Amygdala (tissue), 56 donors: ENCODE data around the gene SAA4.
"Not testable (repeated sequence)": the region's sequence is repeated elsewhere in the genome, so short reads cannot be mapped to it uniquely, and the experiment has no call there.

Experiments
- DNase-seq, 56 donors: peaks; one replicate each; lab custom pipeline; 2025; lab: John Stamatoyannopoulos, UW

Gene SAA4, protein sequence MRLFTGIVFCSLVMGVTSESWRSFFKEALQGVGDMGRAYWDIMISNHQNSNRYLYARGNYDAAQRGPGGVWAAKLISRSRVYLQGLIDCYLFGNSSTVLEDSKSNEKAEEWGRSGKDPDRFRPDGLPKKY

DNA sequence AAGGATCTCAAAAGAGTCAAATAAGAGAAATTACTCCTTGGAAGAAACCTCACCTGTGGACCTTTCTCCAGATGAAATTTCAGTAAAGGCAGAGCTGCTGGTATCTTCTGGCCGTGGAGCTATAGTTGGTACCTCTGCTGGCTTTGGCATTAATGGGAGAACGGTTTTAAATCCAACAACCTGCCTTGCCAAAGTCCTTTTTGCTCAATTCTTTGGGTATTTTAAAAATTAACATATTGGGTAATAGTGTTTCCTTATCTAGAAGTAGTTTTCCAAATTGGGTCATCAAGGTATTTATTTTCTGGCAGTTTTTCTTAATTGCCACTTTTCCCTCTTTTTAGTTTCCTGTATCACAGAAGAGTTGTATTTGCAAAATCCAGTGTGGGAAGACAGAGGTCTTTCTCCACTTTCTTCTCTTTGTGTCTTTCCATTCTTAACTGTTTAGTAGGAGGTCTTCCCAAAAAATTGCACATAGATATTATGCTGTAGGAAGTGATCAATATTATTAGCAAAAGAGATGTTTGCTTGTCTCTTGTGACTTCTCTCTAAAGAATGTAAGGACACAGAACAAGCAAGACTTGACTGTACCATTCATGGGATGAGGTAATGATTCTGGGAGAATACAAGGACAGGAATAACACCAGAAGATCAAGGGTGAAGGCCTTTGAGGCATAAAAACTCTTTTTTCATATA, at the start of gene SAA4:
TSS of gene SAA4 (minus strand) at position 139 of the 693 bp plus-strand sequence. CDS start 876 bp downstream, outside the sequence.
- no peak for DNase-seq

DNA sequence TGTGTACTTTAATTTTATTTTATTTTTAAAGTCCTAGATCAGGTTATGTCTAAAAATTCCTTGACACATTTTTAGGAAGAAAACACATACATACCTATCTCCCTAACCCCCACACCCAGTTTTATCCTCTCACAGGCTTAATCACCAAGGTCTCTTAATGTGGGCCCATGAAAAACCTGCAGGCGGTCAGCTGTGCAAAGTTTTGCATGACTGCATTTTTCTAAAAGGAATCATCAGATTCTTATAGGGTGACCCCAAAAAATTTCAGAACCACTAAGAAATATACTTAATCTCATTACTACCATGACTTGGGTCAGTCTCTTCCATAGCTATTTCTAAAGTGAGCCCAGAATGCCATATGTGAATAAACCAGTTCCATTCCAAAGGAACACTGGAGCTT, 49.2 kb upstream of the SAA4 start:
- no peak for DNase-seq

DNA sequence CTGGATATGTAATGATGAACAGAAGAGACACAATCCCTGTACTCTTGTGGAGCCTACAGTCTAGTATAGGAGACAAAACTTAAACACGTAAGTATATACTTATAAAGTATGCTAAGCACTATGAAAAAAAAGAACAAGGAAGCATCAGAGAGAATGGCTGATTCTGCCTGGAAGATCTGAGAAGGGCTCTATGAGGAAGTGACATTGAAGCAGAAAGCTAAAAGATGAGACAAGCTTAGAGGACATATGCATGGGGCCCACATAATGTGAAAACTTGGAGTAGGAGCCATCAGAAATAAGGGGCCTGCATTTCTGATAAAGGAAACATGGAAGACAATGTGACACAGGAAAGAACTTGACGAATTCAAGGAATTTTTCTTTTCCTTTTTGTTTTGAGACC, 46.0 kb upstream of the SAA4 start:
- DNase-seq = no peak

DNA sequence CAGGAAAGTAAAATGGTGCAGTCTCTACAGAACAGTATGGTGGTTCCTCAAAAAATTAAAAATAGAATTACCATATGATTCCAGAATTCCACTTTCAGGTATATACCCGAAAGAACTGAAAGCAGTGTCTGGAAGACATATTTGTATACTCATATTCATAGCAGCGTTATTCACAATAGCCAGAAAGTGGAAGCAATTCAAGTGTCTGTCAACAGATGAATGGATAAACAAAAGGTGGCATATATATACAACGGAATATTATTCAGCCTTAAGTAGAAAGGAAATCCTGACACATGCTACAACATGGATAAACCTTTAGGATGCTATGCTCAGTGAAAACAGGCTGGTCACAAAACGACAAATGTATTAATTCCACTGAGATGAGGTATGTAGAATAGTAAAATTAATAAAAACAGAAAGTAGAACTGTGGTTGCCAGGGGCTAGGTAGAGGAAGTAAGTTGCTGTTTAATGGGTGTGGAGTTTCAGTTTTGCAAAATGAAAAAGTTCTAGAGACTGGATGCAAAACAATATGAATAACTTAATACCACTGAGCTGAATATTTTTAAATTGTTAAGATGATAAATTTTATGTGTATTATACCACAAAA, 43.9 kb upstream of the SAA4 start:
- no peak for DNase-seq

DNA sequence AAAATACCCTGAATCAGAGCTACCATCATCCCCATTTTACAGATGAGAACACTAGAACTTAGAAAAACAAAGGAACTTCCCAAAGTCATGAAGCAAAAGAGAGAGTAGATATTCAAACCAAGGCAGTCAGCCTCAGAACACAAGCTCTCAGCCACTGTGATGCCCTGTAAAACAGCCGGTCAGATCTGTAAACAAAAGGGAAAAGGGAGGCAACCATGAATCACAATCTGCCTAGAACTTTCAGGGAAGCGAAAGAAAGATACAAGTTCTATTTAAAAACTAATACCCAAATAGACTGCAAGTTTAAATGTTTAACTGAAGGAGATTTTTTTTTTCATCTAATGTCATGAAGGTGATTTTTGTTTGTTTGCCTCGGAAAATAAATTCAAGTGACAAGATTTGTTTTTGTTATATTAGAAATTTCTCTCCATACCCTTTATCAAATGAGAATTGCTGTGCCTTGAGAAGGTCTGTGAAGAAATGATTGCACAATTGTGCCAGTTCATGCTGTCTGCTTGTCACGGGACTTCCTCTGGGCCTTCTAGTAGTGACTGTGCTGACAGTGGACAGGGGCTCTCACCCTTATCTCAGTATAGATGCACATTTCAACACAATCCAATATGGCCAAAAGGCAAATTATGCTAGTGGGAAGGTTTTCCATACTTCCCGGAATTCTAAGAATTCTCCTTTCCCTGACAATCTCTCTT, 41.1 kb upstream of the SAA4 start:
- DNase-seq = peak in 7 of 56 donors; percentile 1 to 55 (median 3)

DNA sequence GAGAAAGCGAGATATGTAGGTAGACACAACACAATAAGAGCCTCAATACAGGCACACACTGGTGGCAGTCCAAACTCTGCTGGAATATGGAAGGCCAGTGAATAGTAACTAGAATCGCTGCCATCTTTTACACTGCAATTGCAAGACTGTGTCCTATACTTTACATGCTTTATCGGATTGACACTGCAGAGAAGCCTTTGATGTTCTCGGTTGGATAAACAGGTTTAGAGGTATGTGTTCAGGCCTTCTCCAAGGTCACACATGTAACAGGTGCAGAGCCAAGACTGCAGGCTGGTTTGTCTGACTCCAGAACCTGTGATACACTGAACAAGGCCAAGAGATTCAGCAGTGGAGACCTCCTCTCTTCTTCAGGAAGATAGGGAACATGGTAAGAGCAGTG, 34.6 kb upstream of the SAA4 start:
- no peak for DNase-seq

DNA sequence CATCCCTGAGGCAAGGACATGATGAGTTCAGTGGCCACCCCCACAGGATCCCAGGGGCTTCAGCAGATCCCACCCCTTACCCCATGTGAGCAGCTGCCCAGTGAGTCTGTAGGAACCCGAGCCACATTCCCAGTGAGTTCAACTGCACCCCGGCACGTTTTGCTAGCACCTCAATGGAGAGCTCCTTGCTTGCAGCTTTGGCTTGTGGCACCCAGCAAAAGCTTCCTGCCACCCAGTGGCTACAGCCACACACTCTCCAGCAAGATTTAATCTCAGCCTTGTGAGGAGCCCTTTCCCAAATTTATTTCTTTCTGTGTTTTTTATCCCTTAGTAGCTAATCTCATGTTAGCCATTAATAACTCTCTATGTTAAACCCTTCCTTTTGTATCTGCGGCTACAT, 33.5 kb upstream of the SAA4 start:
- DNase-seq = no peak

DNA sequence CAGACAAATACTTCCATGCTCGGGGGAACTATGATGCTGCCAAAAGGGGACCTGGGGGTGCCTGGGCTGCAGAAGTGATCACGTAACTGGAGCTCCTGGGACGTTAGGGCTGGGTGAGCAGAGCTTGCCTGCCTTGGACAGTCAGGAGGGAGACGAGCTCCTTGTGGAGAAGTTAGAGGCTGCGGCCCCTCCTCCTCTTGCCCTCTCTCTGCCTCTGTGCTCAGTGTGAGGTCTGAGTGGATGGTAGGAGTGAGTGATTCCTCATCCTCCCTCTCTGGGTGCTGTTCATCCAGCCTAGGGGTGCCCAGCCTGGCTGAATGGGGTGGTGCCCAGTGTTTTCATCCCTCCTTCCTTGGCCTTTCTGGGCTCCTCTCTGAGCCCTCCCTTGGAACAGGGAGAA, 32.6 kb upstream of the SAA4 start:
- DNase-seq = not testable (repeated sequence)

DNA sequence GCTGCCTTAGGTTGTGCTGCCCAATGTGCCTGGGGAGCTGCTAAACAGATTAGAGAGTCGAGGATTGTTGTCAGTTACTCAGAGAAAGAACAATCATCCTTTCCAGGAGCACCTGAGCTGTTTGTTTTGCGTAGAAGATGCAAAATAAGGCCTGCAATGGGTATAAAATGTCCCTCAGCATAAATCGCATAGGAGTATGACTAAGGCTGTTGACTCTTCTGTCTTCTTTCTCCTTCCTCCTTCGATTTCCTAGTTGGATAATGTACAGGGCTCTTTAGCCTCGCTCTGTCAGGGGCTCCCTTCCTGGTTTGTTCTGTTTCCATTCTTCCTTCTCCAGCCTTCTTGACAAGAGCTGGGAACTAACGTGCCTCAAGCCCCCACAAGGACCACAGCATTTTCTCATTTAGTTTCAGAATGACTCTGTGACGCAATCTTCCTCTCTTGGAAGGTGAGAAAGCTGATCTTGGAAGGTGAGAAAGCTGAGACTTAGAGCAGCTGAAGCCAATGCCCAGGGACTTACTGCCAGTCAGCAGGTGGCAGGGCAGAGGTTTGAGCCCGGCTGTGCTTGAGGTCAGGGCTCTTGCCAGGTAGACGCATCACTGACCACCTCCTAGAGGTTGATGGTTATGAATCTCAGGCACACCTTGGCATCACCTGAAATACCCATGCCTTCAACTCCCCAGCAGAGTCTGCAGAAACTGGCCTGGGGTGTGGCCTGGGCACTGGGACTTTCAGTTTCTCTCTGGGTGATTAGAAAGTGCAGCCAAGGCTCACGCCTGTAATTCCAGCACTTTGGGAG, 30.9 kb upstream of the SAA4 start:
- DNase-seq = not testable (repeated sequence)

DNA sequence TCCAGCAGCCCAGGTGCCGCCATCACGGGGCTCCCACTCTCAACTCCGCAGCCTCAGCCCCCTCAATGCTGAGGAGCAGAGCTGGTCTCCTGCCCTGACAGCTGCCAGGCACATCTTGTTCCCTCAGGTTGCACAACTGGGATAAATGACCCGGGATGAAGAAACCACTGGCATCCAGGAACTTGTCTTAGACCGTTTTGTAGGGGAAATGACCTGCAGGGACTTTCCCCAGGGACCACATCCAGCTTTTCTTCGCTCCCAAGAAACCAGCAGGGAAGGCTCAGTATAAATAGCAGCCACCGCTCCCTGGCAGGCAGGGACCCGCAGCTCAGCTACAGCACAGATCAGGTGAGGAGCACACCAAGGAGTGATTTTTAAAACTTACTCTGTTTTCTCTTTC, 29.3 kb upstream of the SAA4 start, which contains the start of gene SAA1:
TSS of gene SAA1 (plus strand) at position 316 of the 400 bp plus-strand sequence. CDS start 624 bp downstream, outside the sequence.
- no peak for DNase-seq

DNA sequence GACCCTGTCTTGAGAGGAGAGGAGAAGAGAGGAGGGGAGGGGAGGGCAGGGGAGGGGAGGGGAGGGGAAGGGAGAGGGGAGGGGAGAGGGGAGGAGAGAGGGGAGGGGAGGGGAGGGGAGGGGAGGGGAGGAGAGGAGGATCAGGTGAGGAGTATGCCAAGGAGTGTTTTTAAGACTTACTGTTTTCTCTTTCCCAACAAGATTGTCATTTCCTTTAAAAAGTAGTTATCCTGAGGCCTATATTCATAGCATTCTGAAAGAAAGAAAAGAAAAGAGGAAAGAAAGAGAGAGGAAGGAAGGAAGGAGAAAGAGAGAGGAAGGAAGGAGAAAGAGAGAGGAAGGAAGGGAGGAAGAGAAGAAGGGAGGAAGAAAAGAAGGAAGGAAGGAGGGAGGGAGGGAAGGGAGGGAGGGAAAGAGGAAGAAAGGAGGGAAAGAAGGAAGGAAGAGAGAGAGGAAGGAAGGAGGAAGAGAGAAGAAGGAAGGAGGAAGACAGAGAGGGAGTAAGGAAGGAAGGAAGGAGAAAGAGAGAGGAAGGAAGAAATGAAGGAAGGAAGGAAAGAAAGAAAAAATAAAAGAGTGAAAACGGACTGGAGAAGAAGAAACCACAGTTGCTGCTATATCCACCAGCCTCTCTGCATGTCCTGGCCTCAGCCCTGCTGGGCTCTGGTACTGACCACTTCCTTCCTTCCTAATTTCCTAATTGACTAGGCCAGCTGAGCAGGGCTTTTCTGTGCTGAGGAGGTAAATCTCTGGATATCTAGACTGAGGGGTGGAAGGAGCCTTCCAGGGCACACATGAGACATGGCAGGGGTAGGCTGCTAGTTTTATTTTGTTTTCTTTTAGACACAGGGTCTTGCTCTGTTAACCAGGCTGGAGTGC, 28.3 kb upstream of the SAA4 start:
- no peak for DNase-seq

DNA sequence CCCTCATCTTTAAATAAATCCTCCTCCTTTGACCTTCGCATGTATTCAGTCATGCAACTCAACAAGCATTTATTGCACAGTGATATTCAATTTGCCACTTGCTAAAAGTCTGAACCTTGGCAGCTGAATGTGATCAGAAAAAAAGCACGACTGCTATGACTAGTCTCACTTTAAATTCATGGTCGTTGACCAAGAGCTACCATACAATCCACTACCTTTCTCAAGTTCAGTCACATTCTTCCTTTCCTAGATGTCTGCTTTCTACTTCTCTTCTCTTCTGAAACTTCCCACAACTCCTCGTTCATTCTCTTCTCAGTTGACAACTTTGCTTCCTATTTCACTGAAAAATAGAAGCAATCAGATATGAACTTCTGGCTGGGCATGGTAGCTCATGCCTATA, 27.4 kb upstream of the SAA4 start:
- DNase-seq = no peak

DNA sequence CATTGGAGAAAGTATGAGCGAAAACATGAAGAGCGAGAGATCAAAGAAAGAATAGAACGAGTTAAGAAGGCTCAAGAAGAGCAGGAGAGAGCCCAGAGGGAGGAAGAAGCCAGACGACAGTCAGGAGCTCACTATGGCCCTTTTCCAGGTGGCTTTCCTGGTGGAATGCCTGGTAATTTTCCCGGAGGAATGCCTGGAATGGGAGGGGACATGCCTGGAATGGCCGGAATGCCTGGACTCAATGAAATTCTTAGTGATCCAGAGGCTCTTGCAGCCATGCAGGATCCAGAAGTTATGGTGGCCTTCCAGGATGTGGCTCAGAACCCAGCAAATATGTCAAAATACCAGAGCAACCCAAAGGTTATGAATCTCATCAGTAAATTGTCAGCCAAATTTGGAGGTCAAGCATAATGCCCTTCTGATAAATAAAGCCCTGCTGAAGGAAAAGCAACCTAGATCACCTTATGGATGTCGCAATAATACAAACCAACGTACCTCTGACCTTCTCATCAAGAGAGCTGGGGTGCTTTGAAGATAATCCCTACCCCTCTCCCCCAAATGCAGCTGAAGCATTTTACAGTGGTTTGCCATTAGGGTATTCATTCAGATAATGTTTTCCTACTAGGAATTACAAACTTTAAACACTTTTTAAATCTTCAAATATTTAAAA, 26.2 kb upstream of the SAA4 start:
- DNase-seq = not testable (repeated sequence)

DNA sequence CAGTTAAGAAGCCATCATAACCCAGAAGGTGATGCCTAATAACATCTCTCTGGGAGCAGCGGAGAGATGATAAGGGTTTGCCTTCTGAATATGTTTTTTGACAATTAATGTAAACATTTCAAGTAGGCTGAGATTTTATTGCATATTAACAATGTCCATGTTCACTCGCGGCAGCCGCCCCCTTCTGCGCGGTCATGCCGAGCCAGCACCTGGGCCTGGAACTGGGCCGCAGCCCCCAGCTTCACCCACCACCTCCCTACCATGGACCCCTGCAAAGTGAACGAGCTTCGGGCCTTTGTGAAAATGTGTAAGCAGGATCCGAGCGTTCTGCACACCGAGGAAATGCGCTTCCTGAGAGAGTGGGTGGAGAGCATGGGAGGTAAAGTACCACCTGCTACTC, 25.1 kb upstream of the SAA4 start:
- no peak for DNase-seq

DNA sequence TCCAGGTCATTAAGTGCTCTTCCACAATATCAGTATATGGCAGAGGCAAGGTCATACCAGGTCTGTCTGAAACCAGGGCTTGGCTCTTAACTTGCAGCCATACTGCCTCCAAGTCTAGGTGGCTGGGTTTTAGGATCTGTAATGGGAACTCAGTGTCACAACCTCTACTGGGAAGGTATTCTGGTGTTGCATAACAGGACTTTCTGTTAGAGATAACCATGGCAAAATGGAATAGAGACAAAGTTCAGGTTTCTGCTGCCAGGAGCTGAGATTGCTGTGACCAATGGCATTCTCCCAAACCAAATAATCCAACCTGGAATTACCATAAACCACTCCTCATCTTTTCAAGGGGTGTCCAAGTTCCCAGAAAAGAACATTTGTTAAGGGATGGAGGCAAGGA, 22.7 kb upstream of the SAA4 start:
- no peak for DNase-seq

DNA sequence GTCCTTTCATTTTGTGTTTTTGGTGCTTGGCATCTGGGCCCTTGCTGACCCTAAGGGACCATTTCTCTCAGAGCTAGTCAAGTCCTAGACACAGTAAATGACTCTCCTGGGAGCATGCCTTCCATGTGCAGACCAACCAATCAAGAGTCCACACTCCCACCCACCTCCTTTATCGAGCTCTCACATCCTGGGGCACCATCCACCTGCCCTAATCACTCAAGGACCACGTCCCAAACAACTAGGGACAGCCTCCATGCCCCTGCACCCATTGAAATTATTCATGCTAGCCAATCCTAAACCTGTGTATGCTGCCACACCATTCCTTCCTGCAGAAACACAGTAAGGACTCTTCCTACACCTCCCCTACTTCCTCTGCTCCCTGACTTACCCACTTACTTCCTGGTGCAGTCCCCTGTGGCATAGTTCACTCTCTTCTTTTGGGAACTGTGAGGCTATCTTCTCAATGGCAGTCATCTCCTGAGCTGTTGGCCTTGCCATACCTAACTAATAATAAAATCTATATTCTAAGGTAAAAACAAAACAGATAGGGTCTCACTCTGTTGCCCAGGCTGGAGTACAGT, 18.3 kb upstream of the SAA4 start:
- DNase-seq = no peak

DNA sequence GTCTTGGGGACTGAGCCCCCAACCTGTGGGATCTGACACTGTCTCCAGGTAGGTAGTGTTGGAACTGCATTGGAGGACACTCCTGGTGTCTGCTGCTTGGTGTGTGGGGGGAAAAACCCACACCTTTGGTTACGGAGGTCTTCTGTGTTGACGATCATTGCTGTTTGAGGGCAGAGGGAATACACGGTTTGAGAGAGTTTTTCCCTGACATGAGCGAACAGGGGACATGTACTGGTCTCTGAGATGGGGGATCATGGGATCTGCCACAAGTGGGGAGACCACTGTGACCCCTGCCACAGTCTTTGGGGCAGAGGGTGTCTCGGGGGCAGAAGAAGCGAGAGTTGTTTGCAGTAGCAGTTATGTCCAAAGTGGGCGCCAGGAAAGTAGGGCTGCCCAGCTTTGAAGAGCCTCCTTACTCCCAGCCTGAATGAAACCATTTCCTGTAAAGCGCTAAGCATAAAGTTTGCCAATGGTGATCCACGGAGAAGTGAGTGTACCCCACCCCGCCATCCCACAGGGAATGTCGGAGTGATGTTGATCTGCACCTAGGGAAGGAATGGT, 17.3 kb upstream of the SAA4 start:
- no peak for DNase-seq

DNA sequence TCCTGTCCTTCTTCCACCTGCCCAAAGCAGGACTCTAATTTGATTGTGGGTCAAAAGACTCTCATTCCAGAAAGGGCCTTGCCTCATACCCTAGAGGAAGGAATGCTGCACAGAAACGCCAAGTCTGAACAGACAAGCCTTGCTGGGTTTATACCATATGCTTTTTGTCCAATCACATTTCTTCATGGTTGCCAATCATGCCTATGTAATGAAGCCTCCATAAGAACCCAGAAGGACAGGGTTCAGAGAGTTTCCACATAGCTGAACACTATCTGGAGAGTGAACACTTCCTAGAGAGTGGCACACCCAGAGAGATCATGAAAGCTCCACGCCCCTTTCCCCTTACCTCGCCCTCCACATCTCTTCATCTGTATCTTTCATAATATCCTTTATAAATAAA, 16.6 kb upstream of the SAA4 start:
- DNase-seq = no peak
